SK-N-DZ (cell line): ENCODE data around the gene M1AP.
A peak's percentile ranks its signal among the peaks of the same experiment; 100 is the strongest.

Source experiments
- DNase-seq: peaks from one replicate; pipeline ENCODE4 v3.0.0-alpha.2; 2015; ENCODE audit warnings: low spot score

The M1AP gene

DNA sequence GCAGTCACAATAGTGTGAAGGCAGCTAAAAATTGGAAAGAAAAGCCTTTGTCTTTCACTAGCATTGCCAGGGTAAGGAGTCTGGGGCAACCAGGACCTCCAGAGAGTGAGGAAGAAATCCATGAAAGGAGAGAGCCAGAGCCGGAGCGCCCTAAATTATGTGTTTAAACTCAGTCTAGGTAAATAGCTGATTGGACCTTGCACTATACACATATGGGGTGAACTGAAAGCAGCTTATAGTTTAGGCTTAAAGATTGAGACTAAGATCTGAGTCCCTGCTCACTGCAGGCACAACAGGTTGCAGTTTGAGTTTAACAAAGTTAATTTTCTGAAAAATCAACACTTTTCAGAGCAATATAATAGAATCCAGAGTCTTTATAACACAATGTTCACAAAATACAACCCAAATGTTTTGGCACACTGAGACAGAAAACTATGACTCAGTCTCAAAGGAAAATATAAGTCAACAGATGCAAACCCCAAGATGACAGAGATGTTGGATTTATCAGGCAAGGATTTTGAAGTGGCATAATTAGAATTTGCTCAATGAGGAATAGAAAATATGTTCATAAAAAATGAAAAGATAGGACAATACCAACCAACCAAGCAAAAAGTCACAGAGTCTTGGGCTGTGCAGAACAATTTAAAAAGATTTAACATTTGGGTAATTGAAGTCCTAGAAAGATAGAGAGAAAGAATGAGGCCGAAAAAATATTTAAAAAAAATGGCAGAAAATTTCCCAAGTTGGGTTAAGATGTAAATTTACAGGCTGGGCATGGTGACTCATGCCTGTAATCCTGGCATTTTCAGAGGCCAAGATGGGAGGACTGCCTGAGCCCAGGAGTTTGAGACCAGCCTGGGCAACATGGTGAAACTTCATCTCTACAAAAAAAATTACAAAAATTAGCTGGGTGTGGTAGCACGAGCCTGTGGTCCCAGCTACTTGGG is 54.0 kb downstream of the M1AP start:
- DNase-seq: no peak

DNA sequence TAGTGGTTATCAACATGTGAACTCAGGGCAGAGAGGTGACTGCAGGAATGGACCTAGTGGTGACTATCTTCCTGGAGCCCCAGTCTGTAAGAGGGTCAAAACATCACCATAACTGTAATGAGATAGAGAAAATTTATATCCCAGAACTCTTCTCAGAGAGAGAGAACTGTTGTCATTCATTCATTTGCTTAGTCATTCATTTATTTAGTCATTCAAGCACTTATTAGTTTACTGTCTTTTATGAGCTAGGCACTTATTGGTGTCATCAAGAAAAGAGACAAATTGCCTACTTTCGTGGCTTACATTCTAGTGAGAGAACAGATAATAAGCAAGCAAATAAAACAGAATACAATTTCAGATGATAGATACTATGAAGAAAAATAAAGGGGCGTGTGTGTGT is 59.5 kb downstream of the M1AP start:
- DNase-seq: no peak

DNA sequence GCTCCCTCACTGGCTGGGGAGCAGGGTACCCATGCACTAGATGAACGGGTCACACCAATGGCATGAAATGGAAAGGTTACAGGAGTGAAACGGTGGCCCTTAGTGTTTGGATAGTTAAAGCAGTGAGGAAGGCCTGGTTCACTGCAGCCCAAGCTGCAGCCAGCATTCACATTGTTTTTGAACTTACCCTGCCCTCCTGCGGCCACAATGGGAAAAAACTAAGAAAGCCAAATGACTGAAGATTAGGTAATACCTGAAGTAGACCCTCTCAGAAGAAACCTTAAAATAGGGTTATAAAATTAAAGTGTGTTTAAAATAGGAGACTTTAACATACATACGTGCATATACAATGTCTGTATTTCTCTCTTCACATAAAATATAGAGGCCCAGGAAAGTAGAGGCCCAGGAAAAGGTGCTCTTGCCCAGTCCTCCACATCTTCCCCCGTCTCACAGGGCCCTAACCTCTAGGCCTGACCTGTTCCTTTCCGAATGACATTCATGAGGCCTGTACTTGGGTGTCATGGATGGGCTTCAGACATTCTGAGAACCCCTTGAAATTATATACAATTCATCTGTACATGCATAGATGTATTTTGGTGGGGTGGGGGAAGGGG is 60.4 kb downstream of the M1AP start:
- peak; percentile 80 for DNase-seq

DNA sequence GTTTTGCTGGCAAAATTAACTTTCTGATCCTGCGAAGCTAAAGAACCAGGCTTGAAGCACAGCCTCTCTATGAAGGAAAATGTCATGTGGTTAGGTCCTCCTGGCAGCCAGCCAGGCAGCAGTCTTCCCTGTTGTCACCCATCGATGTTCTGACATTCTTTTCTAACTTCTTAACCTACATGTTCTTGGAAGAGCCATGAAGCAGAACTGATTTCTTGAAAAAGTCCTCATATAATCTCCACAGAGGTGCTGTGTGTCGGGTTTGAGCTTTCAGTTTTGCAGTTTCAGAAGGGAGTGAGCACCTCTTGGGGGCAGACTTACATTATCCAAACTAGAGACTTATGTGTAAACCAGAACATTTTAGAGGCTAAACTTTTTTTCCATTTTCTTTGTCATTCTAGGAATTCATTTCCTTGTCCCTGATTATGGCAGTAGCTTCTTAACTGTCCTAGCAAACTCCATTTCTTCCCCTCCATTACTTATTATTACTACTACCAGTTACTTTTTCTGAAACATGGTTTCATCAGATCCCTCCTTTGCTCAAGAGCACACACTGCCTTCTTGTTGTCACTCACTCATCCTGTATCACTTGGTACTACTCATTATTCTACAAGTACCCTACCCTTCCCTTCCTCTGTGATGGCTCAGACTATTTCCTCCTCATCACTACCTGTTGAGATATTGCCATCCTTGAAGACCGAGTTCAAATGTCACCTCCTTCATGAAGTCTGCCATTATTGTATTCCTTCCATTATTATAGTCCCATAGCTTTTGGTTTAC is 62.5 kb downstream of the M1AP start:
- DNase-seq: no peak

DNA sequence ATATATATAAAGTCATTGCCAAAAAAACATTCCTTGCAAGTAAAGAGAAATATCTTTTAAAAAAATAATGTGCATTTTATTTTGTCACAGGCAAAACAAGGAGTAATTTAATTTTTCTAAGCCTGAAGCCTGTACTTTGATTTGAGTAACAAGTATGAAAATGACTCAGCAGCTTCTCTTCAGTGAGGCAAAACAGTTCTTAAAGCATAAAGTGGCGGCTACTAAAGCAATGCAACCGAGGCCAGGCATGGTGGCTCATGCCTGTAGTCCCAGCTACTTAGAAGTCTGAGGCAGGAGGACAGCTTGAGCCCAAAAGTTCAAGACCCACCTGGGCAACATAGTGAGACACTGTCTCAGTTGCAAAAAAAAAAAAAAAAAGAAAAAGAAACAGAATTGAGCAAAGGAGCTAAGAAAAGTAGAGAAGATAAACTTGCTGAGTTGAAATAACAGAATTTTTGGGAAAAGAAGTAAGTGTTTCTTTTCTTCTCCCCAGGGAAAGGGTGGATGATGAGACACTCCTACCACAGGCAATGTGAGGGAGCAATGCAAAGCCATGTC is 64.0 kb downstream of the M1AP start:
- DNase-seq: no peak

DNA sequence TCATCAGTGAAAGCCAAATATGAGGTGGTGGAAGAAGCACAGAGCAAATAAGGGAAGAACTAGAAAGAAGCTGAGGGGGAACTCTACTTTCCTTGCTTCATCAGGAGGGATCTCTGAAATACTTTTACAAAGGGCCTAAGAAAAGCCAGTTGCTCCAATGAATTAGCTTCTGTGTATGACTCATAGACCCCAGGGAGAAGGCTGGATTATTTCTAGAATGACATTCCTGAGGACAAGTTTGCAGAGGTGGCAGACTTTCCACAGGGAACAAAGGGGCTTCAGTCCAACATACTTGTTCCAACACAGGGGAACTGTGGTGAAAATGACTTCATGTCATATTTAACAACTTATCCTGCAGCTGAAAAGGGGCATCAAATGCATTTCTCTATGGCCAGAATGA is 64.6 kb downstream of the M1AP start:
- no peak for DNase-seq

DNA sequence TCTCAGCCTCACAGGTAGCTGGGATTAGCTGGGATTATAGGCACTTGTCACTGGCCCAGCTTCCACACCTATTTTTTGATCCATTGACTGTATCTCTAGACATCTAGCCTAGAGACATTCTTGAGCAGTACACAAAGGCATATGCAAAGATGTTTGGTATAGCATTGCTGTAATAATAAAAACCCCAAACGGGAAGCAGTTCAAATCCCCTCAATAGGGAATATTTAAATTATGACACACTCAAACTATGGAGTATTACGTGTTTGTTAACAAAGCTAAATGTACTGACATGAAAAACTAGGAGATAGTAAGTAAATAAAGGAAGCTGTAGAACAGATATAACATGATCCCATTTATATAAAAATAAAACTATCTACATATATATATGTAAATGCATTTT is 65.9 kb downstream of the M1AP start:
- no peak for DNase-seq

DNA sequence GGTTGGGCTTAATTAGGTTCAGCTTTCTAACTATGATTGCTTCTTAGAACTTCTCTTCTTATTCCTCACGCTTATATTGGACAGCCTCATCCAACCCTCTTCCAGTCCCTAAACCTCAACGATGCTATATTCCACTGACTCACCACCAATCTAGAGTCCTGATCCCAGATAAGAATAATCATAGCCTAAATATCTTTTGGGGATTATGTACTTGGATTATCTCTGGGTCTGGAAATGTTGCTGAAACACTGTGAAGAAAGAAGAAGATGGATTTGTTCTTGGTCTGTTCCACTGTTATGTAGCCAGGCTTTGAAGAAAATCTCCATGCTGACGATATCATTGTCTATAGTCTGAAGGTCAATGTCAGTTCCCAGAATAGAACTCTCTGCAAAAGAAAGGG is 66.7 kb downstream of the M1AP start:
- DNase-seq: no peak

DNA sequence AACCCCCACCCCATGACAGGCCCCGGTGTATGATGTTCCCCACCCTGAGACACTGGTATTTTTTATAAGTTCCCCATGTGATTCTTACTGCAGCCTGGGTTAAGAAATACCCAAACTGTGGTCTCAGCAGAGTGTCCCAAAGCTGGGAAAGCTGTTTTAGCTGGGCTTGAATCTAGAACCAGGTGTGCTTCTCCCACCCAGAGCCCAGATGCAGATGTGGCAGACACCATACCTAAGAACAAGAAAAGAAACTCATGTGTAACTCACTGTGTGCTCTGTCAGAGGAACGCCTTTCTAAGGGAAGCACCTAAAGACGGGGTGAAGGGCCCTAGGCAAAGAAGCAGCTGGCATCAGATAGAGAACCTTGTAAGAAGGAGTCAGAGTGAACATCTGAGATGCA is 69.7 kb downstream of the M1AP start:
- no peak for DNase-seq

DNA sequence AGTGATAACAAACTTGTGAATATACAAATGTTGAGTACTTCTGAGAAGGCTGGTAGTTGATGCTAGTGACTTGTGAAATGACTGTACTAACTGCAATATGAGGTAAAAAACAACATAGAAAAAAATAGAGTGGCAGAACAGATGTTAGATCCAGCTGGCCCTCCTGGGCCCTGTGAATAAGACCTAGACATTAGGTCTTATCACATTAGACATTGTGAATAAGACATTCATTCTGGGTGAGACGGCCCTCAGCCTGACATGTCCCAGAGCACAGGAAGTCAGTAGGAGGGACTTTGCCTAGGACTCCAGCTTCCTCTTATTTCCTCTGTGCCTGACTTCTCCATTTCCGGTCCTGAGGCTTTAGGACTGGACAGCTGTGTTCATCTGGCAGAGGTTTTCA is 70.7 kb downstream of the M1AP start:
- DNase-seq: peak; percentile 70

DNA sequence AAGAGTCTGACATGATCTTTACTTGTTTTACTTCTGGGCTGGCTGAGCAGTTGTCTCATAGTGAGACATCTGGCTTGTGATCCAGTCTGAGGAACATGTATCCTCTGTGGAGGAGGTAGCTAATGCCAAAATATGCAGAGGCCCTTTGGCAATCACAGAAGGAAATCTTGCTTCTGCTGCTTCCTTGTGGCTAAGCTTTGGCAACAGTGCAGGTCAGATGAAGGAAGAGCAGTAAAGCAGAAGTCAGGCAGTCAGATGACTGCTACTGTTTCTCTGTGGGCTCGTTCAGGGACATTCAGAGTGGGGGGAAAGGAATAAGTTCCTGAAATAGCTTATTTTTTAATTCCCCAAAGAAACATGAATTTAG is 71.3 kb downstream of the M1AP start:
- DNase-seq: no peak

DNA sequence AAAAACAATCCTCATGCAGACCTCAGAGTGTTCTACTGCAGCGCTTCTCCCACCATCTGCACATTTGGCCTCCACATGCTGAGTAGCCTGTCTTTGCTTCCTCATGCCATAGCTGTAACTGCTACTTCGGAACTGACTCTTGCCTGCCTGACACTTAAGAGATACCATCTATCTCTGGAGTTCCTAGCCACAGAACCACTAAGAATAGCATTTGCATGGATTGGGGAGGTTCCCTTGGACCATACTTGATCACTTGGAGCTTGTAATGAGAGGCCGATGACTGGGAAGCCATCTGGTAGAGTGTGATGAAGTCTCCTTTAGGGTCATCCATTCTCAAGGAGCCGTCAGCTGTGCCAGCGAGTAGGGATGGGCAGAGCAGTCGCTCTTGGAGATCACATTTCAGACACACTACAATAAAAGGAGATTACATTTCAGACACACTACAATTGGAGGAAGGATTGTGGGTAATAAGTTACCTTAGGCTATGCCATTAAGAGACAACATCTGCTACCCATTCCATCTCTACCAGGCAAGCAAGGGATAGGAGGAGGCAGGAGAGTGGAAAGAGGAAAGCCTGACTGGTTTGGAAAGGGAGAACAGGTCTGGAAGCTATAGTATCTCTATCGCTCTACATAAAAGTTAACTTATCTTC is 71.8 kb downstream of the M1AP start:
- no peak for DNase-seq

DNA sequence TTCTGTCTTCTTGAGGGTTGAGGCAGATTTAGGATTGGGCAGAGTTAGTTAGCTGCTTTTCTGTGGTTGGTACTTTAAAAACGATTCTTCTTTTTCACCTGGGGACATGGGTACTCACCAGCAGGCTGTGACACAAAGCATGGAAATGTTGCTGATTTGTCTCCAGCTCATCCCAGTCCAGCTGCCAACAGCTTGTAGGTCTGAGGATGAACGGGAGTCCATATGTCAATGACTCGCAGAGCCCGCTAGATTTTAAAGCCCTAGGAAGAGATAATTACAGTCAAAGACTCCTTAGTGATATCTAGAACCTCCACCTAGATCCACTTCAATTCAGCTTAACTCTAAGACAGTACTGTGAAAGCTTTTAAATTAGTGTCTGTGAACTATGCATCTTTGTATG is 72.8 kb downstream of the M1AP start:
- DNase-seq: no peak

DNA sequence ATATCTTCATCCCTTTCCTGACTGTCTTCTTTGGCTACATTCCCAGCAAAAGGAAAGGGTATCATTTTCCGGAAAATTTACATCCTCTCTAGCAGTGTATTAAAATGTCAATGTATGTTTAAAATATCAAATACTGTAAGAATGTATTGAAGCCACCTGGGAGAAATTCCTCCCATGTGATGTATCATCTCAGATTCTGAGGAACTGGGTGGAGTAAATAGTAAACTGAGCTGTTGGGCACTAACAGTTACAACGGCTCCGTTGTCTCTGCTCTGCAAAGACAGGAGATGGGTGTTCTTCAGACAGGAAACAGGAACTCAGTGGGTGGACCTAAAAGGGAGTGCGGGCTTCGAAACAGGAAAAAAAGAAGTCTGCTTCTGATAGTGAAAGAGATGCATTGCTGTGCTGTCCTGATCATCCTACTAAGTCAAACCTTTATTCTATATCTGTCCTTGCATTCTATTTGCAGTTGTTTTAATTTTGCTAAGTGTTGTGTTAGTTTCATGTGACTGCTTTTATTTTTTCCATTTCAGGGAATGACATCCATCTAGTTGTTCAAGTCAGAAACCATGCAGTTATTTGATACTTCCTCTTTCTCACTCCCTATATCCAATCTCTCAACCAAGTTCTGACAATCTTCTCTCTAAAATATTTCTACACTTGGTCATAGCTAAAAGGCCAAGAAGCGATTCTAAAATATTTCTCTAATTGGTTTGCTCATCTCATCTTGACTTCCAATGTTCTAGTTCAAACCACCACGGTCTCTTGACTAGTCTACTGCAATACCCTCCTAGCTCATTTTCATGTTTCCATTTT is 74.2 kb downstream of the M1AP start:
- DNase-seq: no peak

DNA sequence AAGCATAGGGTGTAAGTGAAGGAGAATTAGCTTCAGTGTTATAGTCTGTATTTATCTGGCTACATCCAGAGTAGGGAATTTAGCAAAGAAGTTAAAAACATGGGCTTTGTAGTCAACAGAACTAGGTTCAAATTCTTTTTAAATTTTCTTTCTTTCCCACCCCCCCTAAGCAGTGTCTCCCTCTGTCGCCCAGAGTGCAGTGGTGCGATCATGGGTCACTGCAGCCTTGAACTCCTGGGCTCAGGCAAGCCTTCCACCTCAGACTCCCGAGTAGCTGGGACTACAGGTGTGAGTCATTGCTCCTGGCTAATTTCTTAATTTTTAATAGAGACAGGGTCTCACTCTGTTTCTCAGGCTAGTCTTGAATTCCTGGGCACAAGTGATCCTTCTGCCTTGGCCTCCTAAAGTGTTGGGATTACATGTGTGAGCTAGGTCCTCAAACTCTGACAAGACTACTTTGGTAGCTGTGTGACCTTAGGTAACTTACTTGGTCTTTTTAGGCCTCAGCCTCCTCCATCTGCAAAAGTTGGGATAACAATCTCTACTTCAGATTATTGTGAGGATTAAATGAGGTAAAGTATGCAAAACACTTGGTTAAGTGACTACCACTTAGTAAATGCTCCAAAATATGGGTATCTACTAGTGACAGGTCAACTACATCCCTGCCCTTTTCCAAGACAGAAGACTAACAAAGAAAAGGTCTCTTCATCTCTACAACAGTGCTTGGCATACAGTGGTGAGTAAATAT is 75.8 kb downstream of the M1AP start:
- no peak for DNase-seq

DNA sequence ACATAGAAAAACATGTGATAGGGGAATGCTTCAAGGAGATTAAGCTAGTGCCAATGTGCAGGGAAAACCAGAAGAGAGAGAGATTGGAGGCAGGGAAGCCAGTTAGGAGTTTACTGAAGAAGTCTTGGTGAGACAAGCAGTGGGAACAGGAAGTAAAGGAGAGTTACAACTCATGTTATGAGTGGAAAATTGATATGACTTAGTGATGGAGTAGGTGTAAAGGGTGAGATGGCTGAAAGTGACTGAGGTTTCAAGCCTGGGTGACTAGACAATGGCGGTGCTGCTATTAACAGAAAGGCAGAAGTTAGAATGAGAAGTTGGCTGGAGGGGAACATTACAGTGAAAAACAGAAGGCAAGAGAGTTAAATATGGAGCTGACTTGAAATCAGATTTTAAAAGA is 77.1 kb downstream of the M1AP start:
- DNase-seq: no peak

DNA sequence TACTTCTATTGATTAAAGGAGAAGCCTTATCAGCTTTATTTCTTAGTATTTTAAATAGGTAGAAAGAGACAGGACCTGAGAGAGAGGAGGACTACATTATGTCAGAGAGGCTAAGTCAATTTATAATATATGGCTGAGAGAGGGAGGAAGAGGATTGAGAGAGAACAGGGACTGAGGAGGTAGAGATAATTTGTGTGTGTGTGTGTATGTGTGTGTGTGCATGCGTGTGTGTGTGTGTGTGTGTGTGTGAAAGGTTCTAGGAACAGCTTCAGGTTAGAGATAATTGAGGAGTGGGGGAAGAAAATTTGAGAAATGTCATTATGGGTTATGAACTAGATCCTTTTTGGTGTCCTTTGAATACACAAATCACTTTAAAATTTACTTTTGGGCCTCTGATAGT is 78.4 kb downstream of the M1AP start:
- DNase-seq: no peak

DNA sequence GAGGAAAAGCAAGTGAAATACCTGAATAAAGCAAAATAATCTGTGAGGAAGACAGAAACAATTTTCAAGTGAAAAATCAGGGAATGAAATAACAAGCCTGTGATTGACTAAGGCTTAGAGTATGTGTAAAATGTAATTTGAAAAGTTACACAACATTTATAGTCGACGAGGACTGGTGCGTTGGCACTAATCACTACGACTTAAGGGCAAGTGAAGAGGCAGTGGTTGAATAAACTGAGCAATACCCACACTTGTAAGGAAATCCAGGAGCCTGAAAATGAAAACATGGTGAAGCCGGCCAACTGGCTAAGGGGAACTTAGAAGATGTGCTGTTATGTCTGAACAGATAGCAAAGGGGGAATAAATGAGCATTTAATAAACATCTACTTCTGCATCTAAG is 80.2 kb downstream of the M1AP start:
- no peak for DNase-seq

DNA sequence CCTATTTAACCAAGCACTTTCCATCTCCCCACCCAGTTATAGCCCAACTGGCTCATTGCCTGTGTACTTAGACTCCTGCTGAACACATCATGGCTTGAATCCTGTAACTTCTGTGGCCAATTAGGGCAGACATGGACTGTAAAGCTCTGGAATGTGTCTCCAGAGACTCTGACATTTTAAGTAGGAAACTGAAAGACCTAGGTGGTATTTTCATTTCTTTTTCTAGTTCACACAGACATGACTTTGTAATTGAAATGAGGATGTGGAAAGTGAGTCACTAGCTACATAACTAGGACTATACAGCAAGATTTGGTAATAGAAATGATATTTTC is 81.4 kb downstream of the M1AP start:
- DNase-seq: no peak

DNA sequence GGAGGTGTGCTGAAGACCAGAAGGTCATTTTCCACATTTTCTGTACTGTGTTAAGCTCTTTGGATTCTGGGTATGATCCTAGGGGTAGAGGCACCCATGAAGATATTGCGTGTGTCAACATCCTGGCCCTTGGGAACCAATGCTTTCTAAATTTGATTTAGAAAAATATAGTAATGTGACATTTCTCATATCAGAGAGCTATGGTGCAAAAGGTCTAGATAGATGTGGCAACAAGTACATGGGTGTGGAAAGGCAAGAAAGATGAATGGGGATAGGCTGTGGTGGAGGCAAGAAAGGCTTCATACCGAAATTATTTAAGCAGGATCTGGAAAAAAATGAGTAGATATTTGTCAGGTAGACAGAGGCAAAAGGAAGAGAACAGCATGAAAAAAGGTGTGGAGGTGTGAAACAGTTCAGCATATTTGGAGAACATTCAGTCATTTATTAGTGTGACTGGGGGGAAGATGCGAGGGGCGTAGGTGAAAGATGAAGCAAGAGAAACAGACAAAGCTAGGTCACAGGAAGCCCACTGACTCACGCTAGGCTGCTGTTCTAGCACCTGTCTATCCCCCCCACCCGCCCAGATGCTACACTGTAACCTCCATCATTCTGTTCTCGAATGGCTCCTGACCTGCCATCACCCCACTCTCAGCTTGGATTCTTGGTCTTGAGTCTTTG is 81.9 kb downstream of the M1AP start:
- DNase-seq: no peak
